A549 (cell line): Measurements from ENCODE around the gene PLD1. TPM values are rescaled to one million over a fixed set of nuclear protein-coding genes. Genes with fewer than 3 reads are reported as not detected.

Experiments
- ATAC-seq, 2 experiments: fragments of 200-7000 bp in 1 of 2; fragments of >200 bp in 1 of 2; cut with Nextera tagmentation in 1 of 2; cut with Tn5 transposase in 1 of 2; 3 replicates each; pipeline versions ENCODE4 v1.8.0 to v1.9.1; 2018 to 2020; ENCODE audit warnings: mild to moderate bottlenecking in 1 of 2, moderate library complexity in 1 of 2
- CTCF ChIA-PET: fragments of 300-600 bp; sonication (Branson Sonifier 250); formaldehyde crosslinking; extraction: SDS; loops from one replicate; lab custom pipeline; 2021; ENCODE audit warnings: antibody characterized with exemption, inconsistent platforms; lab: Yijun Ruan, JAX
- POLR2A ChIA-PET: fragments of 350-600 bp; formaldehyde crosslinking; extraction: SDS; loops from one replicate; lab custom pipeline; 2021; ENCODE audit warnings: antibody characterized with exemption, inconsistent platforms; lab: Yijun Ruan, JAX
- DNase-seq, 2 experiments: peaks; one replicate each; pipeline versions ENCODE4 v3.0.0 to v3.0.0-alpha.2; 2011 to 2016; ENCODE audit warnings: low read depth in 1 of 2, low spot score in 1 of 2
- FAIRE-seq: peaks from 2 replicates; lab custom pipeline; 2011; peaks lifted over from hg19 to GRCh38; lab: Jason Lieb, UNC
- H3K27ac ChIP-seq, 2 experiments: fragments of >200 bp; sonication (Bioruptor Twin); formaldehyde crosslinking; 3 replicates each; pipeline ENCODE4 v1.5.1; 2016 to 2017
- H3K4me1 ChIP-seq: fragments of >200 bp; sonication (Bioruptor Twin); formaldehyde crosslinking; 3 replicates; pipeline ENCODE4 v1.6.1; 2016
- H3K4me2 ChIP-seq: fragments of >200 bp; sonication (Bioruptor Twin); formaldehyde crosslinking; 3 replicates; pipeline ENCODE4 v1.6.1; 2016
- H3K4me3 ChIP-seq: fragments of >200 bp; sonication (Bioruptor Twin); formaldehyde crosslinking; 3 replicates; pipeline ENCODE4 v1.5.1; 2016
- H3K9me3 ChIP-seq: fragments of >200 bp; sonication (Bioruptor Twin); formaldehyde crosslinking; 3 replicates; pipeline ENCODE4 v1.6.1; 2016
- ATOH8 ChIP-seq: fragments of 250-450 bp; sonication (Bioruptor Pico); IDR thresholded peaks from 2 replicates; pipeline ENCODE4 v1.5.0; 2020; ENCODE audit warnings: low read depth, mild to moderate bottlenecking, moderate library complexity
- CBX2 ChIP-seq: fragments of 200-600 bp; sonication (generic); IDR thresholded peaks from 2 replicates; pipeline ENCODE4 v1.6.1; 2016; ENCODE audit warnings: low read depth, mild to moderate bottlenecking, borderline replicate concordance
- CBX8 ChIP-seq: fragments of 200-600 bp; sonication (generic); IDR thresholded peaks from 2 replicates; pipeline ENCODE4 v1.6.1; 2016
- EHMT2 ChIP-seq: fragments of 200-600 bp; sonication (generic); IDR thresholded peaks from 2 replicates; pipeline ENCODE4 v1.6.1; 2016; ENCODE audit warnings: antibody characterized with exemption, low read depth, mild to moderate bottlenecking, moderate library complexity
- FOXS1 ChIP-seq: fragments of 250-450 bp; sonication (Bioruptor Pico); IDR thresholded peaks from 2 replicates; pipeline ENCODE4 v1.5.0; 2020; ENCODE audit warnings: mild to moderate bottlenecking, moderate library complexity
- HEYL ChIP-seq: fragments of 250-450 bp; sonication (Bioruptor Pico); IDR thresholded peaks from 2 replicates; pipeline ENCODE4 v1.8.0; 2021; ENCODE audit warnings: mild to moderate bottlenecking, moderate library complexity
- HOXA7 ChIP-seq: fragments of 250-450 bp; sonication (Bioruptor Pico); IDR thresholded peaks from 2 replicates; pipeline ENCODE4 v1.5.0; 2020; ENCODE audit warnings: mild to moderate bottlenecking, moderate library complexity
- HOXB13 ChIP-seq: fragments of 250-450 bp; sonication (Bioruptor Pico); IDR thresholded peaks from 2 replicates; pipeline ENCODE4 v1.5.0; 2020; ENCODE audit warnings: low read depth, mild to moderate bottlenecking, moderate library complexity
- HOXB5 ChIP-seq: fragments of 250-450 bp; sonication (Bioruptor Pico); IDR thresholded peaks from 2 replicates; pipeline ENCODE4 v1.5.0; 2020; ENCODE audit warnings: mild to moderate bottlenecking, moderate library complexity
- JUN ChIP-seq, 2 experiments: fragments of >200 bp; sonication (Bioruptor Twin); formaldehyde crosslinking; IDR thresholded peaks; 2 replicates in 1 of 2; 3 replicates in 1 of 2; pipeline ENCODE4 v1.6.1; 2016 to 2017
- JUNB ChIP-seq: fragments of >200 bp; sonication (Bioruptor Twin); formaldehyde crosslinking; IDR thresholded peaks from 2 replicates; pipeline ENCODE4 v1.6.1; 2016
- MAZ ChIP-seq: fragments of 150-350 bp; IDR thresholded peaks from 2 replicates; pipeline ENCODE4 v1.6.1; 2014; ENCODE audit warnings: antibody characterized with exemption, low read depth, low read length, borderline replicate concordance
- MYC ChIP-seq: IDR thresholded peaks from 2 replicates; pipeline ENCODE4 v1.6.1; 2012; ENCODE audit warnings: mild to moderate bottlenecking, inconsistent platforms, low read length, improper control_type of control experiment, borderline replicate concordance
- NFE2L2 ChIP-seq: fragments of 150-350 bp; conservative IDR thresholded peaks from 2 replicates; pipeline ENCODE4 v1.6.1; 2014; ENCODE audit warnings: low read length
- PHF8 ChIP-seq: fragments of 200-600 bp; sonication (generic); IDR thresholded peaks from 2 replicates; pipeline ENCODE4 v1.6.1; 2016; ENCODE audit warnings: low read depth, mild to moderate bottlenecking, antibody characterized with exemption, moderate library complexity, borderline replicate concordance
- POLR2A ChIP-seq: IDR thresholded peaks from 2 replicates; pipeline ENCODE4 v1.6.1; 2012; ENCODE audit warnings: mild to moderate bottlenecking, low read length
- RAD21 ChIP-seq, 2 experiments: fragments of >200 bp in 1 of 2; sonication (Bioruptor Twin) in 1 of 2; formaldehyde crosslinking in 1 of 2; IDR thresholded peaks in 1 of 2; conservative IDR thresholded peaks in 1 of 2; 2 replicates in 1 of 2; 3 replicates in 1 of 2; pipeline ENCODE4 v1.6.1; 2012 to 2018; ENCODE audit warnings: inconsistent platforms in 1 of 2
- RARB ChIP-seq: fragments of 250-450 bp; sonication (Bioruptor Pico); IDR thresholded peaks from 2 replicates; pipeline ENCODE4 v1.8.0; 2021; ENCODE audit warnings: mild to moderate bottlenecking, moderate library complexity
- RFX5 ChIP-seq: fragments of 450-650 bp; IDR thresholded peaks from 2 replicates; pipeline ENCODE4 v1.7.1; 2014; ENCODE audit warnings: antibody characterized with exemption, mild to moderate bottlenecking, moderate library complexity
- SMC3 ChIP-seq: fragments of >200 bp; sonication (Bioruptor Twin); formaldehyde crosslinking; IDR thresholded peaks from 3 replicates; pipeline ENCODE4 v1.6.1; 2018; ENCODE audit warnings: inconsistent platforms
- TFCP2L1 ChIP-seq: fragments of 250-450 bp; sonication (Bioruptor Pico); IDR thresholded peaks from 2 replicates; pipeline ENCODE4 v1.5.0; 2021; ENCODE audit warnings: mild to moderate bottlenecking
- ZC3H11A ChIP-seq: fragments of 450-650 bp; IDR thresholded peaks from 2 replicates; pipeline ENCODE4 v1.6.1; 2014; ENCODE audit warnings: antibody characterized with exemption, mild to moderate bottlenecking
- ZSCAN20 ChIP-seq: fragments of 250-450 bp; sonication (Bioruptor Pico); IDR thresholded peaks from 2 replicates; pipeline ENCODE4 v1.8.0; 2022; ENCODE audit warnings: mild to moderate bottlenecking, moderate library complexity
- WGBS: methylation state at CpG from one replicate; pipeline ENCODE4 v1.1.6; 2017; ENCODE audit errors: missing lambda C conversion rate; 5-methylcytosine and 5-hydroxymethylcytosine counted together
- polyA plus RNA-seq, 4 experiments: library from polyadenylated mRNA; depleted of rRNA in 3 of 4; stranded (reverse); fragments of >200 nt; fragmentation: RNase III in 1 of 4; extraction: RNeasy Plus Mini Kit Qiagen cat#74134 plus additional on column Dnase treatment in 1 of 4; gene quantifications; 2 replicates in 3 of 4; 3 replicates in 1 of 4; pipeline ENCODE4 v1.2.3, GENCODE V29; 2011 to 2017
- TF ChIP-seq, protein P1 (sequence below): IDR thresholded peaks from 2 replicates; pipeline ENCODE4 v1.6.1; 2012
- TF ChIP-seq, protein P2 (sequence below): IDR thresholded peaks from 2 replicates; pipeline ENCODE4 v1.6.1; 2012; ENCODE audit warnings: low read depth, borderline replicate concordance

Gene PLD1
- polyA plus RNA-seq, 2 of the 4 experiments (the other 2 are of a cell fraction), result 6.6 to 27.2 TPM

GRCh38 chr3:171770689-171771620, 39.3 kb downstream of the PLD1 start:
- POLR2A ChIA-PET, result interaction anchor here (1.2 kb wide), 1 partner anchor 39 kb away, joined by 4 read pairs; the partner anchor contains the start of gene PLD1
- CTCF ChIA-PET, result interaction anchor here (0.7 to 3.7 kb wide), 10 partner anchors 10 to 809 kb away, joined by 3 to 24 read pairs (median 6); no protein-coding TSS in a partner anchor
- WGBS, result 69% methylated on average over 10 of the region's 10 CpGs
- peak overlapping the region; percentile 39 for H3K4me2 ChIP-seq
- H3K27ac ChIP-seq, result 0 out of 6 replicates have a peak overlapping the region, but pooled peaks of 1 of the 2 experiments have one; percentile 21
- no peaks in the 10 kb centered on the region for H3K9me3 ChIP-seq
- H3K4me3 ChIP-seq, result no peak overlapping the region
- DNase-seq (peak; percentile 5 to 45), FAIRE-seq (no peak), ATAC-seq (peak in 1 of 2 experiments; percentile 86; a peak in 3 of 6 replicates)
- peaks cover 24% of the 10 kb centered on the region for H3K4me1 ChIP-seq
- TF ChIP-seq PHF8, result no peak
- no peak for TF ChIP-seq JUN (IDR thresholded peaks at IDR 0.05)
- TF ChIP-seq HEYL (CRISPR knock-in tag), result no peak
- TF ChIP-seq HOXA7 (CRISPR knock-in tag), result no peak
- TF ChIP-seq EHMT2, result no peak
- no peak for TF ChIP-seq RFX5
- TF ChIP-seq, protein P1, sequence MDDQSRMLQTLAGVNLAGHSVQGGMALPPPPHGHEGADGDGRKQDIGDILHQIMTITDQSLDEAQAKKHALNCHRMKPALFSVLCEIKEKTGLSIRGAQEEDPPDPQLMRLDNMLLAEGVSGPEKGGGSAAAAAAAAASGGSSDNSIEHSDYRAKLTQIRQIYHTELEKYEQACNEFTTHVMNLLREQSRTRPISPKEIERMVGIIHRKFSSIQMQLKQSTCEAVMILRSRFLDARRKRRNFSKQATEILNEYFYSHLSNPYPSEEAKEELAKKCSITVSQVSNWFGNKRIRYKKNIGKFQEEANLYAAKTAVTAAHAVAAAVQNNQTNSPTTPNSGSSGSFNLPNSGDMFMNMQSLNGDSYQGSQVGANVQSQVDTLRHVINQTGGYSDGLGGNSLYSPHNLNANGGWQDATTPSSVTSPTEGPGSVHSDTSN, result no peak
- TF ChIP-seq ATOH8 (CRISPR knock-in tag), result no peak
- no peak for TF ChIP-seq JUNB
- no peak for TF ChIP-seq CBX8
- no peak for TF ChIP-seq RARB (CRISPR knock-in tag)
- no peak for TF ChIP-seq MYC
- no peak for TF ChIP-seq NFE2L2
- no peak for TF ChIP-seq RAD21 (conservative IDR thresholded peaks at IDR 0.05 in 1 of 2, IDR thresholded peaks at IDR 0.05 in 1 of 2)
- no peak for TF ChIP-seq TFCP2L1 (CRISPR knock-in tag)
- no peak for TF ChIP-seq FOXS1
- TF ChIP-seq HOXB5, result no peak
- TF ChIP-seq HOXB13, result no peak

DNA sequence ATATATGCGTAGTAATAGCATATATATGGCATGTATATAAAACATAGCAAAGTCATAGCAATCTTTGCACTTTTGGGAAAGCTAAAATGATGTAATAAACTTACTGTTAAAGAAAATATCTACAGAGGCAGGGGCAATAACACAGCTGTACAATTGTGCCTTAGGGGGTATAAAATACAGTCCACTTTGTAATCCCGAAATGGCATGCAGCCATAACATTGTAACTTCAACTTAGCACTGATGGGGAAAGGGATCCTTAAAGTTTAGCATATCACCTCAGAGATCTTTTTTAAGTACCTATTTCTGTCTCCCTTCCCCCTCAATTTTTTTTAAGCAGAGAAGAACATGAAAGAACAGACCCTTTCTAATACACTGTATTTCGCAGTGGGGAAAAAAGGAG, 40.8 kb downstream of the PLD1 start:
- 91% methylated on average over 3 of the region's 3 CpGs for WGBS
- ATAC-seq (no peak), DNase-seq (no peak)
- CTCF ChIA-PET, result no interaction called here
- H3K27ac ChIP-seq, result no peak overlapping the region
- TF ChIP-seq MAZ (no peak), ZSCAN20 (CRISPR knock-in tag) (no peak), HOXB13 (no peak), CBX2 (no peak), SMC3 (no peak), MYC (no peak), ATOH8 (CRISPR knock-in tag) (no peak), ZC3H11A (no peak), POLR2A (no peak), JUN (IDR thresholded peaks at IDR 0.05) (no peak)
- TF ChIP-seq, protein P2, sequence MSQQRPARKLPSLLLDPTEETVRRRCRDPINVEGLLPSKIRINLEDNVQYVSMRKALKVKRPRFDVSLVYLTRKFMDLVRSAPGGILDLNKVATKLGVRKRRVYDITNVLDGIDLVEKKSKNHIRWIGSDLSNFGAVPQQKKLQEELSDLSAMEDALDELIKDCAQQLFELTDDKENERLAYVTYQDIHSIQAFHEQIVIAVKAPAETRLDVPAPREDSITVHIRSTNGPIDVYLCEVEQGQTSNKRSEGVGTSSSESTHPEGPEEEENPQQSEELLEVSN, result no peak
- TF ChIP-seq, all 56 proteins: peak for 0
- Histone ChIP-seq H3K9me3 (no peaks in the 10 kb centered on the region), H3K4me2 (no peak overlapping the region), H3K4me3 (no peak overlapping the region), H3K4me1 (peaks cover 24% of the 10 kb centered on the region)
- no peak for FAIRE-seq
- POLR2A ChIA-PET, result no interaction called here
